ENCODE results near the gene AMN. TPM values are rescaled to one million over a fixed set of nuclear protein-coding genes. Genes with fewer than 3 reads are reported as not detected.

Gene AMN
- total and polyA plus RNA-seq, 2 experiments from 2014 or later: 0.69 to 1.2 TPM

GRCh38 chr14:102971314-102971713 is 48.9 kb downstream of the AMN start:
- Histone ChIP-seq H3K27ac (ENCODE audit: low read depth) (no peak overlapping the region), H3K27me3 (ENCODE audit: insufficient read depth) (no peaks in the 10 kb centered on the region), H3K4me1 (ENCODE audit: insufficient read depth) (no peaks in the 10 kb centered on the region), H4K20me1 (replicated peaks; ENCODE audit: insufficient read depth) (peaks cover 2% of the 10 kb centered on the region; the same call in 1 of the 2 replicates), H2AFZ (no peak overlapping the region), H3K4me2 (no peak overlapping the region), H3K4me3 (no peak overlapping the region), H3K9me2 (ENCODE audit: insufficient read depth) (no peaks in the 10 kb centered on the region), H3K79me2 (replicated peaks; ENCODE audit: insufficient read depth) (no peaks in the 10 kb centered on the region), H3K36me3 (ENCODE audit: insufficient read depth) (peaks cover 32% of the 10 kb centered on the region), H3F3A (replicated peaks; ENCODE audit: low read depth) (peaks cover 15% of the 10 kb centered on the region; the same call in 1 of the 2 replicates)
- Mint-ChIP-seq H3K4me1 (no peaks in the 10 kb centered on the region), H3K4me3 (no peak overlapping the region), H3K27ac (no peak overlapping the region), H3K9me3 (no peaks in the 10 kb centered on the region), H3K36me3 (ENCODE audit: low read depth) (peaks cover 78% of the 10 kb centered on the region), H3K27me3 (ENCODE audit: insufficient read depth, low read depth, poor library complexity) (peaks cover 12% of the 10 kb centered on the region)
- ATAC-seq: no peak
- no peak for DNase-seq (ENCODE audit: low spot score)
- TF ChIP-seq, protein P1, sequence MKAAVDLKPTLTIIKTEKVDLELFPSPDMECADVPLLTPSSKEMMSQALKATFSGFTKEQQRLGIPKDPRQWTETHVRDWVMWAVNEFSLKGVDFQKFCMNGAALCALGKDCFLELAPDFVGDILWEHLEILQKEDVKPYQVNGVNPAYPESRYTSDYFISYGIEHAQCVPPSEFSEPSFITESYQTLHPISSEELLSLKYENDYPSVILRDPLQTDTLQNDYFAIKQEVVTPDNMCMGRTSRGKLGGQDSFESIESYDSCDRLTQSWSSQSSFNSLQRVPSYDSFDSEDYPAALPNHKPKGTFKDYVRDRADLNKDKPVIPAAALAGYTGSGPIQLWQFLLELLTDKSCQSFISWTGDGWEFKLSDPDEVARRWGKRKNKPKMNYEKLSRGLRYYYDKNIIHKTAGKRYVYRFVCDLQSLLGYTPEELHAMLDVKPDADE (IDR thresholded peaks at IDR 0.05): no peak
- no peak for TF ChIP-seq CTCF (conservative IDR thresholded peaks at IDR 0.05; ENCODE audit: low read depth in 2 of 2)
- no peak for TF ChIP-seq EZH2 (IDR thresholded peaks at IDR 0.05; ENCODE audit: low read depth, unreplicated experiment)
- TF ChIP-seq REST (IDR thresholded peaks at IDR 0.05; ENCODE audit: unreplicated experiment): no peak
- TF ChIP-seq ZNF331 (CRISPR knock-in tag; IDR thresholded peaks at IDR 0.05; ENCODE audit: low read depth): no peak
- no peak for TF ChIP-seq JUNB (IDR thresholded peaks at IDR 0.05; ENCODE audit: unreplicated experiment)
- no peak for TF ChIP-seq CREB1 (CRISPR knock-in tag; IDR thresholded peaks at IDR 0.05; ENCODE audit: low read depth)
- TF ChIP-seq EZH2phosphoT487 (IDR thresholded peaks at IDR 0.05; ENCODE audit: unreplicated experiment): no peak
- no peak for TF ChIP-seq POLR2AphosphoS5 (IDR thresholded peaks at IDR 0.05; ENCODE audit: low read depth)
- TF ChIP-seq ZNF114 (CRISPR knock-in tag; IDR thresholded peaks at IDR 0.05): no peak
- TF ChIP-seq STAT1 (IDR thresholded peaks at IDR 0.05; ENCODE audit: unreplicated experiment): no peak
- TF ChIP-seq, protein P2, sequence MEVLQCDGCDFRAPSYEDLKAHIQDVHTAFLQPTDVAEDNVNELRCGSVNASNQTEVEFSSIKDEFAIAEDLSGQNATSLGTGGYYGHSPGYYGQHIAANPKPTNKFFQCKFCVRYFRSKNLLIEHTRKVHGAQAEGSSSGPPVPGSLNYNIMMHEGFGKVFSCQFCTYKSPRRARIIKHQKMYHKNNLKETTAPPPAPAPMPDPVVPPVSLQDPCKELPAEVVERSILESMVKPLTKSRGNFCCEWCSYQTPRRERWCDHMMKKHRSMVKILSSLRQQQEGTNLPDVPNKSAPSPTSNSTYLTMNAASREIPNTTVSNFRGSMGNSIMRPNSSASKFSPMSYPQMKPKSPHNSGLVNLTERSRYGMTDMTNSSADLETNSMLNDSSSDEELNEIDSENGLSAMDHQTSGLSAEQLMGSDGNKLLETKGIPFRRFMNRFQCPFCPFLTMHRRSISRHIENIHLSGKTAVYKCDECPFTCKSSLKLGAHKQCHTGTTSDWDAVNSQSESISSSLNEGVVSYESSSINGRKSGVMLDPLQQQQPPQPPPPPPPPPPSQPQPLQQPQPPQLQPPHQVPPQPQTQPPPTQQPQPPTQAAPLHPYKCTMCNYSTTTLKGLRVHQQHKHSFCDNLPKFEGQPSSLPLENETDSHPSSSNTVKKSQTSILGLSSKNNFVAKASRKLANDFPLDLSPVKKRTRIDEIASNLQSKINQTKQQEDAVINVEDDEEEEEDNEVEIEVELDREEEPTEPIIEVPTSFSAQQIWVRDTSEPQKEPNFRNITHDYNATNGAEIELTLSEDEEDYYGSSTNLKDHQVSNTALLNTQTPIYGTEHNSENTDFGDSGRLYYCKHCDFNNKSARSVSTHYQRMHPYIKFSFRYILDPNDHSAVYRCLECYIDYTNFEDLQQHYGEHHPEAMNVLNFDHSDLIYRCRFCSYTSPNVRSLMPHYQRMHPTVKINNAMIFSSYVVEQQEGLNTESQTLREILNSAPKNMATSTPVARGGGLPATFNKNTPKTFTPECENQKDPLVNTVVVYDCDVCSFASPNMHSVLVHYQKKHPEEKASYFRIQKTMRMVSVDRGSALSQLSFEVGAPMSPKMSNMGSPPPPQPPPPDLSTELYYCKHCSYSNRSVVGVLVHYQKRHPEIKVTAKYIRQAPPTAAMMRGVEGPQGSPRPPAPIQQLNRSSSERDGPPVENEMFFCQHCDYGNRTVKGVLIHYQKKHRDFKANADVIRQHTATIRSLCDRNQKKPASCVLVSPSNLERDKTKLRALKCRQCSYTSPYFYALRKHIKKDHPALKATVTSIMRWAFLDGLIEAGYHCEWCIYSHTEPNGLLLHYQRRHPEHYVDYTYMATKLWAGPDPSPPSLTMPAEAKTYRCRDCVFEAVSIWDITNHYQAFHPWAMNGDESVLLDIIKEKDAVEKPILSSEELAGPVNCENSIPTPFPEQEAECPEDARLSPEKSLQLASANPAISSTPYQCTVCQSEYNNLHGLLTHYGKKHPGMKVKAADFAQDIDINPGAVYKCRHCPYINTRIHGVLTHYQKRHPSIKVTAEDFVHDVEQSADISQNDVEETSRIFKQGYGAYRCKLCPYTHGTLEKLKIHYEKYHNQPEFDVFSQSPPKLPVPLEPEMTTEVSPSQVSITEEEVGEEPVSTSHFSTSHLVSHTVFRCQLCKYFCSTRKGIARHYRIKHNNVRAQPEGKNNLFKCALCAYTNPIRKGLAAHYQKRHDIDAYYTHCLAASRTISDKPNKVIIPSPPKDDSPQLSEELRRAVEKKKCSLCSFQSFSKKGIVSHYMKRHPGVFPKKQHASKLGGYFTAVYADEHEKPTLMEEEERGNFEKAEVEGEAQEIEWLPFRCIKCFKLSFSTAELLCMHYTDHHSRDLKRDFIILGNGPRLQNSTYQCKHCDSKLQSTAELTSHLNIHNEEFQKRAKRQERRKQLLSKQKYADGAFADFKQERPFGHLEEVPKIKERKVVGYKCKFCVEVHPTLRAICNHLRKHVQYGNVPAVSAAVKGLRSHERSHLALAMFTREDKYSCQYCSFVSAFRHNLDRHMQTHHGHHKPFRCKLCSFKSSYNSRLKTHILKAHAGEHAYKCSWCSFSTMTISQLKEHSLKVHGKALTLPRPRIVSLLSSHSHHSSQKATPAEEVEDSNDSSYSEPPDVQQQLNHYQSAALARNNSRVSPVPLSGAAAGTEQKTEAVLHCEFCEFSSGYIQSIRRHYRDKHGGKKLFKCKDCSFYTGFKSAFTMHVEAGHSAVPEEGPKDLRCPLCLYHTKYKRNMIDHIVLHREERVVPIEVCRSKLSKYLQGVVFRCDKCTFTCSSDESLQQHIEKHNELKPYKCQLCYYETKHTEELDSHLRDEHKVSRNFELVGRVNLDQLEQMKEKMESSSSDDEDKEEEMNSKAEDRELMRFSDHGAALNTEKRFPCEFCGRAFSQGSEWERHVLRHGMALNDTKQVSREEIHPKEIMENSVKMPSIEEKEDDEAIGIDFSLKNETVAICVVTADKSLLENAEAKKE (CRISPR knock-in tag; IDR thresholded peaks at IDR 0.05): no peak
- no peak for TF ChIP-seq NANOG (IDR thresholded peaks at IDR 0.05; ENCODE audit: borderline replicate concordance)

Data from GM23338 (cell line).